Upper lobe of left lung (tissue), 6 donors: ENCODE measurements around the gene ASCC1. TPM values are rescaled to one million over a fixed set of nuclear protein-coding genes. Genes with fewer than 3 reads are reported as not detected.
"Not testable (repeated sequence)": the region's sequence is repeated elsewhere in the genome, so short reads cannot be mapped to it uniquely, and the experiment has no call there.

Experiments
- ATAC-seq, 2 donors: fragments of 200-7000 bp; cut with Tn5 transposase; one replicate each; pipeline ENCODE4 v1.9.1; 2022; ENCODE audit warnings: mild to moderate bottlenecking in 2 of 2, moderate library complexity in 2 of 2; ENCODE audit not compliant: low FRiP score in 2 of 2
- DNase-seq, 2 donors: peaks; one replicate each; pipeline ENCODE4 v3.0.0-alpha.2; 2019 to 2020
- H3K27ac ChIP-seq, 4 donors: fragments of 200-600 bp; sonication (generic); one replicate each; pipeline ENCODE4 v1.5.1; 2016 to 2019
- H3K27me3 ChIP-seq, 4 donors: fragments of 200-600 bp; sonication (generic); one replicate each; pipeline ENCODE4 v1.5.1; 2017 to 2019
- H3K36me3 ChIP-seq, 4 donors: fragments of 200-600 bp; sonication (generic); one replicate each; pipeline ENCODE4 v1.5.1; 2016 to 2019
- H3K4me1 ChIP-seq, 4 donors: fragments of 200-600 bp; sonication (generic); one replicate each; pipeline ENCODE4 v1.5.1; 2018 to 2019
- H3K4me3 ChIP-seq, 4 donors: fragments of 200-600 bp; sonication (generic); one replicate each; pipeline ENCODE4 v1.5.1; 2017 to 2019; ENCODE audit warnings: mild to moderate bottlenecking in 2 of 4, moderate library complexity in 1 of 4
- H3K9me3 ChIP-seq, 4 donors: fragments of 200-600 bp; sonication (generic); one replicate each; pipeline ENCODE4 v1.5.1; 2018 to 2019
- CTCF ChIP-seq, 6 experiments: fragments of 450-650 bp in 4 of 6; fragments of 200-600 bp in 2 of 6; sonication (generic) in 2 of 6; IDR thresholded peaks; one replicate each; pipeline ENCODE4 v1.5.1; 2016 to 2019; ENCODE audit warnings: antibody characterized with exemption in 6 of 6
- EP300 ChIP-seq, 4 donors: sonication (generic); formaldehyde crosslinking; IDR thresholded peaks; one replicate each; pipeline ENCODE4 v1.5.1; 2017; ENCODE audit warnings: antibody characterized with exemption in 4 of 4, control low read depth in 2 of 4
- POLR2A ChIP-seq, 4 donors: fragments of 450-650 bp; IDR thresholded peaks; one replicate each; pipeline ENCODE4 v1.5.1; 2016 to 2017; ENCODE audit warnings: antibody characterized with exemption in 4 of 4, mild to moderate bottlenecking in 2 of 4
- POLR2AphosphoS5 ChIP-seq, 2 donors: sonication (generic); formaldehyde crosslinking; IDR thresholded peaks; one replicate each; pipeline ENCODE4 v1.5.1; 2017; ENCODE audit warnings: antibody characterized with exemption in 2 of 2
- WGBS, 2 donors: methylation state at CpG; one replicate each; pipeline ENCODE4 v1.1.5; 2017 to 2018; 5-methylcytosine and 5-hydroxymethylcytosine counted together
- total RNA-seq, 6 donors: library from RNA; depleted of rRNA in 4 of 6; stranded (reverse); fragments of >200 nt in 4 of 6; gene quantifications; one replicate each; pipeline versions ENCODE4 v1.1.0 to v1.2.1, GENCODE V29; 2016 to 2021
- donor health status: DM: no; HTN: no; CAD: no; lungs with moderate emphysema.
- donor health status: DM: no; HTN: yes; CAD: no; lungs with severe emphysema.

Gene ASCC1
- total RNA-seq, 6 donors from 2014 or later, result 20.4 to 40.7 (median 24.4) TPM

DNA sequence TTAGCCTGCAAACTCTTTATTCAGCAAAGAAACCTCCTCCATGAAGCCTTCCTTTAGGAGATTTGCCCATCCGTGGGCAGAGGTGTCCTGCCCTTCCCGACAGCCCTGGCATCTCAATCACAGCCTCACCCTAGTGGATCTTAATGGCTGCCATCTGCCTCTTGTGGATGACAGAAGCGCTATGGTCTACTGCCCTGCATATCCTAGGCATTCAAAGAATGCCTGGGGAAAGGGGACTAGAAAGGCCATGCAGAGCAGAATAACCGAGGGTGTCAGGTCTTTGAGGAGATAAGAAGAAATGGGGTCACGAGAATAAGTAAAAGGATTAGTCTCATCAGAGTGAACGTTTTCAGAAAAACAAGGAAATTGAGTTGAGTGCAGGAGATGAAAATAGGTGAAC is 70.0 kb downstream of the ASCC1 start:
- no peaks in the 10 kb centered on the region for H3K36me3 ChIP-seq
- ATAC-seq (no peak), DNase-seq (no peak)
- no peak overlapping the region for H3K27ac ChIP-seq
- no peaks in the 10 kb centered on the region for H3K9me3 ChIP-seq
- 76 to 78% methylated on average over 6 of the region's 6 CpGs for WGBS, 2 donors
- no peak for TF ChIP-seq EP300 (IDR thresholded peaks at IDR 0.05)
- no peak for TF ChIP-seq POLR2A (IDR thresholded peaks at IDR 0.05)
- no peak for TF ChIP-seq CTCF (IDR thresholded peaks at IDR 0.05)
- no peak for TF ChIP-seq POLR2AphosphoS5 (IDR thresholded peaks at IDR 0.05)
- no peaks in the 10 kb centered on the region for H3K27me3 ChIP-seq
- no peak overlapping the region for H3K4me3 ChIP-seq
- H3K4me1 ChIP-seq, result no peaks in the 10 kb centered on the region

DNA sequence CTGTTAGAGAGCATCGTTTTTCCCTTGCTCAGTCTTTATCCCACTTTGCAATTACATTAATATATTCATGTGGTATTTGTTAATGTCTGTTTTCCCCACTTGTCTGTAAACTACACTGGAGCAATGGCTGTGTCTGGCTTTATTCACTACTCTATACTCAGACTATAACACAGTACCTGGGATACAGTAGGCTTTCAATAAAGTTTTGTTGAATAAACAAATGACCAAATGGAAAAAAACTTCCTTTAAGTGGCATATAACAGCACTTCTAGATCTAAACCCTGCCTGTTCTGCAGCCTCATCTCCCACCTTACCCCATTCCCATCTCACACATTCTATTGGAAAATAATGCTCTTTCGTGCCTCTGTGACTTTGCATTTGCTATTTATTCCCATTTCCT is 70.4 kb downstream of the ASCC1 start:
- 87 to 91% methylated on average over 2 of the region's 2 CpGs for WGBS, 2 donors
- Histone ChIP-seq H3K27ac (no peak overlapping the region), H3K4me3 (no peak overlapping the region), H3K27me3 (no peaks in the 10 kb centered on the region), H3K4me1 (no peaks in the 10 kb centered on the region), H3K9me3 (no peaks in the 10 kb centered on the region), H3K36me3 (no peaks in the 10 kb centered on the region)
- no peak for DNase-seq
- ATAC-seq, result no peak
- no peak for TF ChIP-seq EP300 (IDR thresholded peaks at IDR 0.05)
- TF ChIP-seq POLR2A (IDR thresholded peaks at IDR 0.05), result no peak
- TF ChIP-seq CTCF (IDR thresholded peaks at IDR 0.05), result no peak
- TF ChIP-seq POLR2AphosphoS5 (IDR thresholded peaks at IDR 0.05), result no peak

DNA sequence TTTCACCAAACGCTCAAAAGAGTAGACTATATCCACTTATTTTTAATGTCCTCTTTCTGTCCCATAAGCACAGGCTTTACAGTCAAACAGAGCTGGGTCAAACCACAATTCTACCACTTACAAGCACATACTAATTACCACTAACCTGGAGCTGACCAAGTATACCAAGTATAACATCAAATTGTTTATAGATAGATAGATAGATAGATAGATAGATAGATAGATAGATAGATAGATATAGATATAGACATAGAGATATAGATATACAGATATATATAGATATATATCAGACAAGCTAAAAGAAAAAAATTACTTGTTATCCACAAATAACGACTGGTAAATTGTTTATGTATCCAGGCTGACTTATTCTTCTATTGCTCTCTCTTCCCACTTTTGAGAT is 75.2 kb downstream of the ASCC1 start:
- no peaks in the 10 kb centered on the region for H3K9me3 ChIP-seq
- ATAC-seq, result no peak
- 88 to 89% methylated on average over 2 of the region's 2 CpGs for WGBS, 2 donors
- no peak overlapping the region for H3K4me3 ChIP-seq
- TF ChIP-seq EP300 (IDR thresholded peaks at IDR 0.05) (no peak), CTCF (IDR thresholded peaks at IDR 0.05) (no peak), POLR2AphosphoS5 (IDR thresholded peaks at IDR 0.05) (no peak)
- no peak overlapping the region for H3K27ac ChIP-seq
- no peaks in the 10 kb centered on the region for H3K27me3 ChIP-seq
- DNase-seq, result no peak
- H3K4me1 ChIP-seq, result no peaks in the 10 kb centered on the region
- H3K36me3 ChIP-seq, result peaks cover 0 to 7% (median 2%) of the 10 kb centered on the region in 4 donors

- Histone ChIP-seq H3K4me3 (no peak overlapping the region), H3K27me3 (no peaks in the 10 kb centered on the region), H3K4me1 (peaks cover 0 to 3% (median 0%) of the 10 kb centered on the region in 4 donors), H3K27ac (no peak overlapping the region), H3K36me3 (peaks cover 0 to 7% (median 2%) of the 10 kb centered on the region in 4 donors), H3K9me3 (no peaks in the 10 kb centered on the region)
- ATAC-seq (no peak), DNase-seq (no peak)
- TF ChIP-seq POLR2A (IDR thresholded peaks at IDR 0.05) (no peak), CTCF (IDR thresholded peaks at IDR 0.05) (no peak), EP300 (IDR thresholded peaks at IDR 0.05) (no peak), POLR2AphosphoS5 (IDR thresholded peaks at IDR 0.05) (no peak)
Measured at GRCh38 chr10:72140174-72140573, 75.9 kb downstream of the ASCC1 start.

DNA sequence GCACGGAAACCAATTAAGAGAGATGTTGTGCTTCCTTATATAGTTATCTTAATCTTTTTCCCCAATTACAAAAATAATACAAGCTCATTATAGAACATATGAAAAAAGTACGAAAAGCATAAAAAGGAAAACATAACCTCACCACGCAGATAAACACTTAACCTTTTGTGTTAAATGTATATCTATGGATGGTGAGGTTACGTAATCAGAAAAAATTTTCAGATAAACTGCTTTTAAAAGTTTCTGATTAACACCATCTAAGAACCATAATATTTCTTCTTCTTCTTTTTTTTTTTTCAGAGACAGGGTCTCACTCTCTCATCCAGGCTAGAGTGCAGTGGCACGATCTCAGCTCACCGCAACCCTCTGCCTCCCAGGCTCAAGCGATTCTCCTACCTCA is 78.5 kb downstream of the ASCC1 start:
- Histone ChIP-seq H3K4me3 (no peak overlapping the region), H3K27ac (no peak overlapping the region), H3K4me1 (peaks cover 6 to 10% (median 7%) of the 10 kb centered on the region in 4 donors), H3K36me3 (peaks cover 0 to 7% (median 2%) of the 10 kb centered on the region in 4 donors), H3K9me3 (no peaks in the 10 kb centered on the region), H3K27me3 (no peaks in the 10 kb centered on the region)
- 96 to 97% methylated on average over 7 of the region's 7 CpGs for WGBS, 2 donors
- ATAC-seq, result no peak
- DNase-seq, result no peak
- TF ChIP-seq CTCF (IDR thresholded peaks at IDR 0.05) (no peak), POLR2A (IDR thresholded peaks at IDR 0.05) (no peak), POLR2AphosphoS5 (IDR thresholded peaks at IDR 0.05) (no peak), EP300 (IDR thresholded peaks at IDR 0.05) (no peak)

DNA sequence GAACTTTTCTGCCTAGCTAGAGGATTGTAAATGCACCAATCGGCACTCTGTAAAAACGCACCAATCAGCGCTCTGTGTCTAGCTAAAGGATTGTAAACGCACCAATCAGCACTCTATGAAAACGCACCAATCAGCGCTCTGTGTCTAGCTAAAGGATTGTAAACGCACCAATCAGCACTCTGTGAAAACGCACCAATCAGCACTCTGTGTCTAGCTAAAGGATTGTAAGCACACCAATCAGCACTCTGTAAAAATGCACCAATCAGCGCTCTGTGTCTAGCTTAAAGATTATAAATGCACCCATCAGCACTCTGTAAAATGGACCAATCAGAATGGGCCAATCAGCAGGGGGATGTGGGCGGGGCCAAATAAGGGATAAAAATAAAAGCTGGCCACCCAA is 79.9 kb downstream of the ASCC1 start:
- not testable (repeated sequence) for H3K27me3 ChIP-seq, H3K36me3 ChIP-seq, DNase-seq, H3K9me3 ChIP-seq, H3K4me3 ChIP-seq, ATAC-seq, H3K27ac ChIP-seq
- peaks cover 6 to 15% (median 10%) of the 10 kb centered on the region in 4 donors for H3K4me1 ChIP-seq
- 96 to 97% methylated on average over 10 of the region's 10 CpGs for WGBS, 2 donors
